Right lobe of liver (tissue), 4 donors: ENCODE measurements around the gene RCC2.

ENCODE experiments used
- CTCF ChIP-seq, 4 donors: fragments of 200-600 bp in 3 of 4; fragments of 450-650 bp in 1 of 4; IDR thresholded peaks; one replicate each; pipeline versions ENCODE4 v1.5.1 to v1.8.0; 2016 to 2022; ENCODE audit warnings: antibody characterized with exemption in 4 of 4, mild to moderate bottlenecking in 2 of 4
- POLR2A ChIP-seq: fragments of 450-650 bp; IDR thresholded peaks from one replicate; pipeline ENCODE4 v1.6.1; 2017; ENCODE audit warnings: antibody characterized with exemption, mild to moderate bottlenecking
- donor health status: DM: no; HTN: no; CAD: no.
- donor health status: DM: no; HTN: no; CAD: no.
- donor health status: DM: no; HTN: yes; CAD: no.

GRCh38 chr1:17434016-17434415, 5.5 kb downstream of the RCC2 start:
- TF ChIP-seq CTCF (IDR thresholded peaks at IDR 0.05) = no peak
- no peak for TF ChIP-seq POLR2A
